ENCODE data around the gene ADH1C.
A peak's percentile ranks its signal among the peaks of the same experiment; 100 is the strongest.
"Not testable (repeated sequence)": the region's sequence is repeated elsewhere in the genome, so short reads cannot be mapped to it uniquely, and the experiment has no call there.

ADH1C gene

GRCh38 chr4:99352602-99353537 lies at the start of gene ADH1C:
TSS of gene ADH1C (minus strand) at chr4:99352746. CDS start at chr4:99352675, 71 bp downstream.
- DNase-seq = peak; percentile 15

GRCh38 chr4:99400831-99401230 lies 48.3 kb upstream of the ADH1C start:
- no peak for DNase-seq

GRCh38 chr4:99399017-99399416 lies 46.5 kb upstream of the ADH1C start:
- no peak for DNase-seq

GRCh38 chr4:99395595-99396364 lies 43.2 kb upstream of the ADH1C start:
- no peak for DNase-seq

- DNase-seq = no peak
These were observed 42.4 kb upstream of the ADH1C start for GRCh38 chr4:99394896-99395295.

- no peak for DNase-seq
These were observed 37.5 kb upstream of the ADH1C start for GRCh38 chr4:99390055-99390454.

GRCh38 chr4:99389606-99390005 lies 37.1 kb upstream of the ADH1C start:
- no peak for DNase-seq

GRCh38 chr4:99383833-99384392 lies 31.4 kb upstream of the ADH1C start:
- DNase-seq = no peak

- no peak for DNase-seq
These were observed 30.9 kb upstream of the ADH1C start for GRCh38 chr4:99383399-99383798.

GRCh38 chr4:99382745-99383360 lies 30.3 kb upstream of the ADH1C start:
- DNase-seq = no peak

- DNase-seq = no peak
These were observed 29.1 kb upstream of the ADH1C start for GRCh38 chr4:99381588-99382175.

GRCh38 chr4:99379571-99379970 lies 27.0 kb upstream of the ADH1C start:
- no peak for DNase-seq

GRCh38 chr4:99378876-99379275 lies 26.3 kb upstream of the ADH1C start:
- no peak for DNase-seq

- DNase-seq = not testable (repeated sequence)
These were observed 24.8 kb upstream of the ADH1C start for GRCh38 chr4:99377341-99377740.

- DNase-seq = not testable (repeated sequence)
These were observed 19.9 kb upstream of the ADH1C start for GRCh38 chr4:99372464-99372863.

- DNase-seq = not testable (repeated sequence)
These were observed 15.3 kb upstream of the ADH1C start for GRCh38 chr4:99367817-99368216.

- DNase-seq = no peak
These were observed 13.9 kb upstream of the ADH1C start for GRCh38 chr4:99366491-99366890.

GRCh38 chr4:99362768-99363167 lies 10.2 kb upstream of the ADH1C start:
- DNase-seq = no peak

GRCh38 chr4:99361899-99362275 lies 9.3 kb upstream of the ADH1C start:
- no peak for DNase-seq

GRCh38 chr4:99361268-99361898 lies 8.8 kb upstream of the ADH1C start:
- no peak for DNase-seq

GRCh38 chr4:99359480-99360204 lies 7.1 kb upstream of the ADH1C start:
- DNase-seq = no peak

- DNase-seq = no peak
These were observed 5.4 kb upstream of the ADH1C start for GRCh38 chr4:99357948-99358347.
